NCI-H345 treated with DMSO at 0.1 percent for 48 hours (cell line): Measurements from ENCODE around the gene ARID1A.
"Not testable (repeated sequence)": the region's sequence is repeated elsewhere in the genome, so short reads cannot be mapped to it uniquely, and the experiment has no call there.

Experiments used
- DNase-seq: peaks from one replicate; lab custom pipeline; 2025; ENCODE audit not compliant: unreplicated experiment; lab: John Stamatoyannopoulos, UW

The ARID1A gene

DNA sequence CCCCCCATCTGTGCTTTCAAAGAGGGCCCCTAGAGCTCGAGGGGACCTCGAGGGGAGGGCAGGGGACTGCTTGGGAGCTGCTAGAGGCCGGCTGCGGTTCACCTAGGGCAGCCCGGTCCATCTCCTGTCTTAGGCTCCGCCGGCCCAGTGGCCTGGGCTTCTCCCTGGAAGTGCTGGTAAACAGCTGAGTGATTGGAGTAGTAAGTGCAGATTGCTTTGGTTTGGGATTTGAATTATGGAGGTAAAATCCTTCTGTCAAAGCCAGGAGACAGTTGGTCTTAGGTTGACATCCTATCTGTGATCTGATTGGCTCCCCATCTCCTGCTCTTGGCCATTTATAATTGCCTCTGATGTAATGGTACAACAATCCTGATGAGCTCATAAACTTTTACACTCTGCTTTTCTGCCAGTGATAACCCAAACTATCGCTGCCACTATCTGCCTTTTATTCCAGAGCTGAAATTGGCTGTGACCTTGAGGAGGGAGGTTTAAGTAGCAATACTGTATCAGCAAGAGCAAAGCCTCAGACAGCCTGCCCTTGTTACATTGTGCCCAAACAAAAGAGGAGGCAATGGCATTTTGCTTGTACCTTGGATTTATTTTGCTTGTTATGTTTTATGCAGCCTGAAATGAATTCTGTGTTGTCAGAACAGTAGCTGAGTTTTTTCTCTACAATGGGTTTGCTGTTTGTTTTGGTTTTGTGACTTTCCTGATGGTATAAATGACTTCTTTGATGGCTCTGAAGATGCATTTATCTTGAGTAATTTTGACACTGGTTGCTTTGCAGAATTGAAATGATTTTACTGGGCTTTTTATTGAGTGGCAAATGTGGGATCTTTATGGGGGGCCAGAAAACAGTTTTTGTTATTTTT is 2.4 kb downstream of the ARID1A start:
- DNase-seq, result peak; percentile 74

DNA sequence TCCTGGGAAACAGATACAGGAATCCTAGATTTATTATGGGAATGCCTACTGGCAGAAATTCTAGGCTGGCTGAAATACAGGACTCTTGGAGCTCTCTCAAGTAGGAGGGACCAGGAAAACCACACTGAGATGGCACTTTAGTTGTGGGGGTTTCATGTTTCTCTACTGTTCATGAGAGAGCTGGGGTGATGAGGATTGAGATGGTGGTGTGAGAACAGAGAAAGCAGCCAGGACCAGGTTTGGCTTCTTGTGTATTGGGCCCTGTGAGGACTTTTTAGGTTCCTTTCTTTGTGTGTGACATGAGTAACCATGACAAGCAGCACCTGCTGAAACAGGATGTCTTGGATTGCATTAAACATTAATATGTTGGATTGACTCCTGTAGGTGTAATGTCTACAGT is 4.9 kb downstream of the ARID1A start:
- no peak for DNase-seq

DNA sequence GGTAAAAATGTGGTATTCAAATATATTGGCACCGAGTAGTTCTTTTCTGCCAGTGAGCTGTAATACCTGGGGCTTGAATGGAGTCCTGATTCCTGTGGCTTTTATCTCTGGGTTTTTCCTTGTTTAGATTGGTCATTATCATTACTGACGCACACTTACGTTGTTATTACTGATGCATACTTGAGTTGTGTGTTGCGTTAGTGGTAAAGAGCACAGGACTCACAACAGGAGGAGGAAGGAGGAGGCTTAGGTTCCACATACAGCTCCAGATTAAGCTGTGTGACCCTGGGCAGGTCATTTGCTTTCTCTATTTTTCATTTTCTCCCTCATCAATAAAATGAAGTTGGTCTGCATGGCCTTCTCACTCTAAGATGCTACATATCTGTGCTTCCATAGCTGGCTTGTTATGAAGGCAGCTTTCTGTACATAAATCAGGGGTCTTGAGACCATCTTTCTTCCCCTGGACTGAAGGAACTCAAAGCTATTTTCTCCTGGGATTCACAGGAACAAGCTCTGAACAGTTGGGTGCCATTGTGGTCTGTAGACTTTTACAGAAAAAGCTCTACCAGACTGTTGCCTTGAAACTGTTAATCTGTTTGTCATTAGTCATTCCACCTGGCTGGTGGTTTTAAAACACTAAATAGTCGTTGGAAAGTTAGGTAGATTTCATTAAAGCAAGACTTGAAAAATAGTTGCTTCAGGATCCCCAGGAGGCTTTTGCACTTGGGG is 5.6 kb downstream of the ARID1A start:
- no peak for DNase-seq

DNA sequence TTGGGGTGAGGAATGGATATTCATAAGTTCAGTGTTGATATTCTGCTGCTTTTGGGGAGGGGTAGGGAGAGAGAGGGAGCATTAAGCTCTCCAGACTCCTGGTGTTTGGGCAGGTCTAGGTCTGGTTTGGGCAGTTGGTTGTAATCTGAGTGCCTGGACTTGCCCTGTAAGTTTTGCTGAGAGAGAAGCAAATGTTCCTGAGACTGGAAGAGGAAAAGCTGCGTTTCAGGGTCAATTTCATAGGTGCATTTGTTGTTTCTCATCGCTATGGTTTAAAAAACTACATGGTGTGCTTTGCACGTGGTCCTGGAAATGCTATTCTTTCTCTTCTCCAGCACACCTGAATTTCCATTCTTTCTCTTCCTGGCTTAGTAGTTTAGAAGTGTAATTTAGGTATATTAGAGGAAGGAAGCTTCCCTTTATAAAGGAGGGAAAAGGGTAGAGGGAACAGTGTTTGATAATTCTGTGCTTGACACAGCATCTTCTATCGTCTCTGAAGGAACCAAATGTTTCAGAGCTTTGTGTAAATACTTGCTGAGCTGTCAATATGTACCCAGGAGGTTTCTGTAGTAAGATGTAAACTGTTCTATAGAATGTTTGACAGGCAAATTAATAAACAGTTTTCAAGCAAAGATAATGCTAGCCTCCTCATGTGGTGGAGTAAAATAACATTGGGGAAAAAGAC is 6.3 kb downstream of the ARID1A start:
- no peak for DNase-seq

DNA sequence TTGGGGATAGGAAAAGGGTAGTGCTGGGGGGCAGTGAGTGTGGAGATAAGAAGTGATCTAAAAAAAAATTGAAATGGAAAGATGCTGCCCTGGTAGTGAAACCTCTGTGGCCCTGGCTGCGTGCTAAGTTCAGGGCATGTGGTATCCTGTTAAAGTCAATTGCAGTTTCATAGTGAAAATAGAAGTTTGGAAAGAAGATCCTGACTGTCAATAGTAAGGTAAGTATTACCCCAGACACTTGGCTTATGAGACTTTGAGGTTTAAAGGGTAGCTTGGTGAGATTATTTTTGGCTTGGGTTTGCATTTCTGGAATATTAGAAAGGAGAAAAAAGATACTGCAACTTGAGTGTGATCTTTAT is 6.8 kb downstream of the ARID1A start:
- DNase-seq, result no peak

DNA sequence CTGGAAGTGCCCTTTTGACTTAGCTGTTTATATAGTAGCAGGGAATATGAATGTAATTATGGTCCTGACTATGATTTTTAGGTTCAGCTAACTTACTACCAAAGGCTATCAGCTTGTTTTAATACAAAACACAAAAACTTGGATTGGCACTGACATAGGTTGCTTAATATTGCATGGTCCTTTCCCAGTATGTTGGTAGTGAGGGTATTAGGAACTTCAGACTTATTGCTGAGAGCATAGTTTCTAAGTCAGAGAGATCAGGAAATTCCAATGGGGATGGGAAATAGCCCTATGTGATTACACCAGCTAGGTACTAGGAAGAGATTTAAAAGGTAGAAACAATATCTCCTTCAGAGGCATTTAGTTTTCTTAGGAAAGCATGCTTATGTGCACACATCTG is 7.7 kb downstream of the ARID1A start:
- no peak for DNase-seq

DNA sequence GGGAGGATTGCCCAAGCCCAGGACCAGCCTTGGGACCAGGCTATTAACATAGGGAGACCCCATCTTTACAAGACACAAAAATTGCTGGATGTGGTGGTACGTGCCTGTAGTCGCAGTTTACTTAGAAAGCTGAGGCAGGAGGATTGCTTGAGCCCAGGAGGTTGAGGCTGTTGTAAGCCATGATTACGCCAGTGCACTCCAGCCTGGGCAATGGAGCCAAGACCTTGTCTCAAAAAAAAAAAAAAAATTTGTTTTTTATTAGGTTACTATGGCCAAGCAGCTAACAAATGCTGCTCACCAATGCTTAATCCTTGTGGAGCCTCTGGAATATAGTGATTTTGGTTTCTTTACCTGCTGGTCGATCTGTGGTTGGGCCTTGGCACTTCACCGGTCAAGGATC is 8.8 kb downstream of the ARID1A start:
- DNase-seq, result no peak

DNA sequence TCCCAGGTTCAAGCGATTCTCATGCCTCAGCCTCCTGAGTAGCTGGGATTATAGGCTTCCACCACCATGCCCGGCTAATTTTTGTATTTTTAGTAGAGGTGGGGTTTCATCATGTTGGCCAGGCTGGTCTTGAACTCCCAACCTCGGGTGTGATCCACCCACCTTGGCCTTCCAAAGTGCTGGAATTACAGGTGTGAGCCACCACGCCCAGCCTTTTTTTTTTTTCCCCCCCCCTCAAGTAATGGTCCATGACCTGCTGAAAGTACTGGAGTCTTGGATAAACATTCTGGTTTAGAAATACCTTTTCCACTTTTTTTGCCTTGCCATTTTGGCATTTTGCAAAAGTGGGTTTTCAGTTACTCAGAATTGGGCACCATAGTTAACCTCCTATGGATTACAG is 9.4 kb downstream of the ARID1A start:
- not testable (repeated sequence) for DNase-seq

DNA sequence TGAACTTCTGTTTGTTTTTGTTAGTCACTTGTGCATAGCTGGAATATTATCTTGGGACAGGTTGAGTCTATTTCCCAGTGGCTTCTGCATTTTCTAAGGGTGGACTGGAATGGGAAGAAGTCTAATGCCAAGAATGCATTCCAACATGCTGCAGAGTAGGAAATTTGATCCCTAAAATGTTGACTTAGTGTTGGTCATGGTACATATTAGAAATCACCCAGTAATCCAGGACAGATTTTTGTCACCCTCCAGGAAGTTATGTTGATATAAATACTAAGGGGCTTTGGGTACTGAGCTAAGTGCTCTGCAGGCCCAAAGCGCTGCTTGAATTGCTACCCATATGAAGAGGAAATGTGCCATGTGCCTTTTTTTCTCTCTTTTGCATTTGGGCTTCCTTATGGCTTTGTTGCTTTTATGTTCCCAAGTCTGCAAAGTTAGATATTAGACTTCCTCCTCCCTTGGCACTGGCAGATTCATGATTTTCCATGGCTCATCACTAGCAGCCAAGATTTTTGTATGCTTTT is 10.0 kb downstream of the ARID1A start:
- no peak for DNase-seq

DNA sequence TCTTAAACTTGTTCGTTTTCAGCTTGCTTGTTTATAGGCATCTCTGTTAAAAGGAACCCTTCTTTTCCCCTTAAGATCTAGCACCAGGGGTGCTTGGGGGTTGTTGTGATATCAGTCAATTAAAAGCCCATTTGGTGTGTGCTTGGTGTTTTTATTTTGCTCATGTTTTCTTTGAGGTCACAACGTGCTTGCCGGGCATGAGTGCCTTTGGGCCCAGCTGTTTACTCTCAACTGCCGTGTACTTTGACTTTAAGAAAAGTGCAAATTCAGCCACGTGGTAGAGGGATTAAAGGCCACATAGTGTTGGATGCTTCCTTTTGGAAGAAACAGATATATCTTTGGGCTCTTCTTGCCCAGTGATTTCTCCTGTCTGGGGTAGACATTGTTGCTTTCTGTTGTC is 10.5 kb downstream of the ARID1A start:
- DNase-seq, result no peak

DNA sequence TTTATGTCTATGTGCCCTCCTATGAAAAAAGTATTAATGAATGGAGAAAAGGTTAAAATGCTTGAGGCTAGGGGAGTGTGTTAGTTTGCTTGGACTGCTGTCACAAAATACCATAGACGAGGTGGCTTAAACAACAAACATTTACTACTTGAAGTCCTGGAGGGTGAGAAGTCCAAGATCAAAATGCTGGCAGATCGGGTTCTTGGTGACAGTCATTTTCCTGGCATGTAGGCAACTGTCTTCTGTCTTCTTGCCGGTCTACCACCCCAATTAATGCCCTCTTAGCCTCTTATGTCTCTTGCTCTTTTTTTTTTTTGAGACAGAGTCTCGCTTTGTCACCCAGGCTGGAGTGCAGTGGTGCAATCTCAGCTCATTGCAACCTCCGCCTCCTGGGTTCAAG is 15.0 kb downstream of the ARID1A start:
- no peak for DNase-seq

DNA sequence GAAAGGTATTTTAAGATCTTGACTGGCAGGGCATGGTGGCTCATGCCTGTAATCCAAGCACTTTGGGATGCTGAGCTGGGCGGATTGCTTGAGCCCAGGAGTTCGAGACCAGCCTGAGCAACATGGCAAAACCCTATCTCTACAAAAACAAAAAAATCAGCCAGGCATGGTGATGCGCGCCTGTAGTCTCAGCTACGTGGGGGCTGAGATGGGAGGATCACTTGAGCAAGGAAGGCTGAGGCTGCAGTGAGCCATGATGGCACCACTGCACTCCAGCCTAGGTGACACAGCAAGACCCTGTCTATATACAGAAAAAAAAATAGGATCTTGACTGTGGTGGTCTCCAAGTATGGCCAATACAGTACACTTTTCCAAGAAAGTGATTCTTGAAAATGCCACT is 16.0 kb downstream of the ARID1A start:
- no peak for DNase-seq

DNA sequence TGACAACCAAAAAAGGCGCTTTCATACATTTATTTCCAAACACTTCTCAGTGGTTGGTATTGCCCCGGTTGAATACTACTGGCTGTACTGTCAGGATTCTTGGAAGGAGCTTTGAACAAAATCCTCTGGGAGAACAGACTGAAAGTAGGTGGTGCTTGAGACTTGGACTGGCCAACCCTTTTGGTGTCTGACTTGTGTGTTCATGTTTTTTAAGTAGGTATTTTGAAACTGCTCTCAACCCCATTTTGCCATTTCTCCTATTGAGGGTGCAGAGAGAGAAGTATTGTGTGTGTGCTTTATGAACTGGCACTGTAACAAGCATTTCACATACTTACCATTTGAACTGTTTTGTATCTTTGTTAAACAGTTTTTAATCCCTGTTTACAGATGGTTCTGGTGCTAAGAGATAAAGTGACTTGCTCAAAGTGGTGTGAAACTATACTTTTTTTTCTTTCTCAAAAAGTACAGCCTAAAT is 21.2 kb downstream of the ARID1A start:
- DNase-seq, result no peak

DNA sequence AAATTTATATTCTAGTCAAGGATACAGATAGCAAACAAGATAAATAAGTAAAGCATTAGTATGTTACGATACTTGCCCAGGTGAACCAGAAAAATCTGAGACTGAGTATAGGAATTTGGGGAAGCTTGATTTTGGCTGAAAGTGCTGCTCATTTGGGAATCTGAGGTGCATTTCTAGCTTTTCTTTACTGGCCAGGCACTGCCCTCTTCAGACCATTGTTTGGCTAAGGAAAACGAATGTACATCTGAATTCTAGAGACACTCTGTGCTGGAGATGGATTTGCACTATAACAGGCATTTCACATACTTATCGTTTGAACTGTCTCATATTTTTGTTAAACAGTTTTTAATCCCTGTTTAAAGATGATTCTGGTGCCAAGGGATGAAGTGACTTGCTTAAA is 23.4 kb downstream of the ARID1A start:
- DNase-seq, result no peak

DNA sequence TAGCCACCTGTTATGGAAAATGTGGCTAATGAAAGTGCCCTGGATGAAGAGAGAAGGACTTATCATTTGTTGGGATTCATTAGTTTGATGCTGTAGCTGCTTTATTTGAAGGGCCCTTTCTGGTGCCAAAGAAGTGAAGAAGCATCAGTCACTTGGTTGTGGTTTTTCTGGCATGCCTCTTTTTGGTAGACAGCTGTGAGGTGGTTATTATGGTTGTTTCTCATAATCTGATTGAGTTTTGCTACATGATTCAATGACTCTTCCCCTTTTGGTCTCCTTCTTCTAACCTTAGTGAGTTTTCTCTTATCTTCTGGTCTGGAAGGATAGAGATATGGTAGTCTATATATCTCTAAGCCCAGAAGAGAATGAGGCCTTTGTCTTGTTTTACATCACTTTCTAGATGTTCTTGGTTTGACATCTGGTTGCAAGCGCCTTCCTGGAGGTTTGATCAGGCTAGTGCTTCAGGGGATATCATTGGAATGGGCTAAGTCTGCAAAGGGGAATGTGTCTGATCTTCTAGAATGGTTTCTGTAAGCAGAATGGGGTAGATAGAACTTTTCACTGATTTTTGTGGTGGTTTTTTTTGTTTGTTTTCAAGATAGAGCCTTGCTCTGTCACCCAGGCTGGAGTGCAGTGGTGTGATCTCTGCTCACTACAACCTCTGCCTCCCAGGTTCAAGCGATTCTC is 26.0 kb downstream of the ARID1A start:
- DNase-seq, result no peak

DNA sequence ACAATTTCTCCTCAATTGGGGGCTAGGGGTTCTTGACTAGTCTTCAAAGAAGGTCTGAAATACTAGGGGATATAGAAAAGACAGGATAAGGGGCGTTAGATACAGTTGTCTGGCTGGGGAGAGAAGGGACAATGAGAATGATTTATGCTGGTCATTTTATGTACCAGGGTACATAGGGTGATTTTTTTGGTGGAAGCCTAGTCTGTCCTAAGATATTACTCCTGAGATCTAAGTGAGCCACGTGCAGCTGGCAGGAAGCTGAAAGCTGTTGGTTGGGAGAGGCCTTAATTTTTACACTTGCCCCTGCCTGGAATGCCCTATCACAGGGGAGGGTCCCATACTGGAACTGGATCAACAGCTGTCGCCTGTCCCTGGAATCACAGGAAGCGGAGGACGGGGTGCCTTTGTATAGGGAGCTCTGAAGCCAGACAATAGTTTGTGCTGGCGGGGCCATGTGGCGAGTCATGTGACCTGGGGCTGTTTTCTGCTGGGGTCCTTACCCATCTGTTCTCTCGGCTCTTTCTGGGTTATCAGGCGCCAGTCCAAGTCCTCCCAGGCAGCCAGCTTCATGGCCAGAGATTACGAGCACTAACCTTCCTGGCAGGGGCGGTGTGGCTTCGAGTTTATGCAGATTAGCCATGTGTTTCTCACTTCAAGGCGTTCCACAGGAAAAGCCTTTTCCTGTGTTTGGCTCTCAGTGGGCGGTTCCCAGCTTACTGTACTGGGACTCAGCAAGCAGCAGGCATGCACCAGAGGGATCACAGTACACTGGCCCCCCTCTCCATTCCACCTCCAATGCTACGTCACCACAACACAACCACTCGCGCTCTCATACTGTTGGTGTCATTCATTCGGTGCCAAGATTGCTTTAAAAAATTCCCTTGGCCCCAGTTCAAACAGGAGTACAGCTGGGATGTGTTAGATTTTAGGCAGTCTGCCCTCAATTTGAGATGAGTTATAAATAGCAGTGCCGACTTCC is 27.5 kb downstream of the ARID1A start:
- peak; percentile 64 for DNase-seq

DNA sequence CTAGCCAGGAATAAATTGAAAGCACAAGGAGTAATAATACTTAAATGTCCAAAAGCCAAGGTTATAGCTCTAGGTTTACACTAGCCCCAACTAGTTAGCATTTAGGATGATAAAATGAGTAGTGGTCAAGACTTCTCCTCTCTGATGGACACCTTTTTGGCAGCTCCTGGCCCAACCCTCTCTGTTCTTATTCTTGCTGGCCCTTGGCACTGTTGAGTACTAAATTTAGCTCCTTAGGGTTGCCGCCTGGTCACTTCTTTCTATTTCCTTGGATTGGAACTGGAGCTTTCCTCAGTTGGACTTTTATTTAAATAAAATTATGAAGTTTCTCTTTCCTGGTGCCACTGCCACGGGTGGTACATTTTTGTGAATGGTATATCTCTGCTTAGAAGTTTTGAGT is 28.3 kb downstream of the ARID1A start:
- no peak for DNase-seq

DNA sequence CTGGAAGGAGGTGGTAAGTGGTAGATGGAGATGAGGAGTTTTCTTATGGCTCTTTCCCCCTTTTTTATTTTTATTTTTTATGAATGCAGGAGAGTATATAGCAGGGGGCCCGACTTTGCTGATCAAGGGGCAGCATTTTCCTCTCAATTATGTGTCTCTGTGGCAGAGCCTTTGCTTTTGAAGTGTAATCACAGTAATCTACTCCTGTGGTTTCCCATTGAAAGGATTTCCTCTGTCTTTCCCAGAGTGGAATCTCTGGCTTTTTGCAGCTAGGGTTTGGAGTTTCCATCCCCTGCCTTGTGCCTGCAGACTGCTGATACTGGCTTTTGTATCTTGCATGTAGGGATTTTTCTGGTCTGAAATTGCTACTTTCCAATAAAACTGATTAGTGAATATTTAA is 29.1 kb downstream of the ARID1A start:
- DNase-seq, result no peak

DNA sequence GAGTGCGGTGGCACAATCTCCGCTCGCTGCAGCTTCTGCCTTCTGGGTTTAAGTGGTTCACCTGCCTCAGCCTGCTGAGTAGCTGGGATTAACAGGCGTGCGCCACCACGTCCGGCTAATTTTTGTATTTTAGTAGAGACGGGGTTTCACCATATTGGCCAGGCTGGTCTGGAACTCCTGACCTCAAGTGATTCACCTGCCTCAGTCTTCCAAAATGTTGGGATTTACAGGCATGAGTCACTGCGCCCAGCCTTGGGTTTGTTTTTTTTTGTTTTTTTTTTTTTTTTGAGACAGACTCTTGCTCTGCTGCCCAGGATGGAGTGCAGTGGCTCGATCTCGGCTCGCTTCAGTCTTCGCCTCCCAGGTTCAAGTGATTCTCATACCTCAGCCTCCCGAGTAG is 30.1 kb downstream of the ARID1A start:
- DNase-seq, result not testable (repeated sequence)

DNA sequence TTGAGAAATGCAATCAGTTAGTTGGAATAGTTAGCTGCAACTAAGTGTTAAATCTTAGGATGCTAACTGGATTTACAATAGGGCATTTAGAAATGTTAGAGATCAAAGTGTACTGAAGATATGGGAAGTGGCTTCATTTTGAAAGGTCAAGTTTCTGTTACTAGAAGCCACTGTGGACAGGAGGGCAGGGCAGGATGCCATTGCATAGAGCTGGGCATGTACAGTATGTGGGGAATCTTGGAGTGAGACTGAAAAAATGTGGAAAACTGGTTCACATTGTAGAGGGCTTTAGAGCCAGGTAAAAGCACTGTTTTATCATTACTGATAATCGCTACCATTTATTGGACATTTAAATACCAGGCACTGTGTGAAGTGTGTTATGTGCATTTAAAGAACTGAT is 31.0 kb downstream of the ARID1A start:
- DNase-seq, result no peak
